T-helper 17 cell (primary cell): Measurements from ENCODE around the gene UNC119B. TPM values are rescaled to one million over a fixed set of nuclear protein-coding genes. Genes with fewer than 3 reads are reported as not detected.

Experiments
- ATAC-seq: fragments of 150-1000 bp; cut with Tn5 transposase; 2 replicates; pipeline ENCODE4 v1.10.0; 2021; ENCODE audit warnings: mild to moderate bottlenecking, moderate library complexity
- DNase-seq, 3 donors: peaks; one replicate each; pipeline versions ENCODE4 v3.0.0 to v3.0.0-alpha.2; 2020 to 2021
- H3K9me3 ChIP-seq: one replicate; pipeline ENCODE4 v1.7.0; 2013; ENCODE audit warnings: low read length, mild to moderate bottlenecking; ENCODE audit not compliant: control insufficient read depth, poor library complexity, severe bottlenecking
- H3K27ac Mint-ChIP-seq: one replicate; pipeline ENCODE4 v1.8.0; 2022; ENCODE audit warnings: mild to moderate bottlenecking, moderate library complexity, mixed read lengths
- H3K27me3 Mint-ChIP-seq: one replicate; pipeline ENCODE4 v1.8.0; 2022; ENCODE audit warnings: mixed read lengths
- H3K36me3 Mint-ChIP-seq: one replicate; pipeline ENCODE4 v1.8.0; 2022; ENCODE audit warnings: low read depth, mixed read lengths
- H3K4me1 Mint-ChIP-seq: one replicate; pipeline ENCODE4 v1.8.0; 2022; ENCODE audit warnings: mild to moderate bottlenecking, mixed read lengths
- H3K4me3 Mint-ChIP-seq: one replicate; pipeline ENCODE4 v1.8.0; 2022; ENCODE audit warnings: mild to moderate bottlenecking, moderate library complexity, mixed read lengths
- total RNA-seq, 4 donors: library from RNA in 2 of 4; stranded (reverse) in 2 of 4; gene quantifications; one replicate each; pipeline ENCODE4 v1.2.3 and lab custom pipeline; 2022 to 2026

UNC119B gene
- total RNA-seq, 2 donors from 2014 or later, result 15.2 to 16.2 TPM

- Mint-ChIP-seq H3K27ac (no peak overlapping the region), H3K27me3 (no peaks in the 10 kb centered on the region), H3K4me1 (peaks cover 23% of the 10 kb centered on the region), H3K4me3 (no peak overlapping the region), H3K36me3 (peaks cover 15% of the 10 kb centered on the region)
- no peaks in the 10 kb centered on the region for H3K9me3 ChIP-seq
- DNase-seq (no peak), ATAC-seq (no peak)
These were observed 16.4 kb upstream of the UNC119B start for GRCh38 chr12:120693848-120694247.

GRCh38 chr12:120696626-120697025, 13.6 kb upstream of the UNC119B start:
- H3K9me3 ChIP-seq, result no peaks in the 10 kb centered on the region
- Mint-ChIP-seq H3K4me1 (peaks cover 15% of the 10 kb centered on the region), H3K27ac (no peak overlapping the region), H3K4me3 (no peak overlapping the region), H3K27me3 (no peaks in the 10 kb centered on the region), H3K36me3 (peaks cover 18% of the 10 kb centered on the region)
- ATAC-seq (no peak), DNase-seq (no peak)

GRCh38 chr12:120697344-120697743, 12.9 kb upstream of the UNC119B start:
- ATAC-seq (no peak), DNase-seq (no peak)
- Mint-ChIP-seq H3K4me3 (no peak overlapping the region), H3K36me3 (peaks cover 18% of the 10 kb centered on the region), H3K4me1 (peaks cover 12% of the 10 kb centered on the region), H3K27me3 (no peaks in the 10 kb centered on the region), H3K27ac (peak overlapping the region; percentile 57)
- H3K9me3 ChIP-seq, result no peaks in the 10 kb centered on the region

GRCh38 chr12:120698665-120699064, 11.6 kb upstream of the UNC119B start:
- ATAC-seq, result no peak
- Mint-ChIP-seq H3K27me3 (no peaks in the 10 kb centered on the region), H3K4me1 (peaks cover 7% of the 10 kb centered on the region), H3K36me3 (peaks cover 15% of the 10 kb centered on the region), H3K4me3 (no peak overlapping the region), H3K27ac (no peak overlapping the region)
- H3K9me3 ChIP-seq, result no peaks in the 10 kb centered on the region
- DNase-seq, result no peak

- no peak for DNase-seq
- Mint-ChIP-seq H3K36me3 (peaks cover 12% of the 10 kb centered on the region), H3K27ac (no peak overlapping the region)
These were observed 10.7 kb upstream of the UNC119B start for GRCh38 chr12:120699553-120699952.

GRCh38 chr12:120700886-120701285, 9.4 kb upstream of the UNC119B start:
- peaks cover 7% of the 10 kb centered on the region for H3K36me3 Mint-ChIP-seq
- H3K9me3 ChIP-seq, result no peaks in the 10 kb centered on the region
- DNase-seq (no peak), ATAC-seq (no peak)
- no peaks in the 10 kb centered on the region for H3K27me3 Mint-ChIP-seq
- H3K4me1 Mint-ChIP-seq, result peaks cover 5% of the 10 kb centered on the region
- H3K27ac Mint-ChIP-seq, result no peak overlapping the region
- no peak overlapping the region for H3K4me3 Mint-ChIP-seq

More at GRCh38 chr12:120699553-120699952, 10.7 kb upstream of the UNC119B start:
- H3K9me3 ChIP-seq, result no peaks in the 10 kb centered on the region
- Mint-ChIP-seq H3K4me3 (no peak overlapping the region), H3K27me3 (no peaks in the 10 kb centered on the region), H3K4me1 (peaks cover 5% of the 10 kb centered on the region)
- ATAC-seq, result no peak

- H3K27ac Mint-ChIP-seq, result no peak overlapping the region
- H3K36me3 Mint-ChIP-seq, result peaks cover 2% of the 10 kb centered on the region
- peaks cover 5% of the 10 kb centered on the region for H3K4me1 Mint-ChIP-seq
- H3K27me3 Mint-ChIP-seq, result no peaks in the 10 kb centered on the region
- DNase-seq (no peak), ATAC-seq (no peak)
- H3K4me3 Mint-ChIP-seq, result no peak overlapping the region
- H3K9me3 ChIP-seq, result no peaks in the 10 kb centered on the region
These were observed 7.6 kb upstream of the UNC119B start for GRCh38 chr12:120702637-120703036.

- ATAC-seq, result no peak
- H3K4me1 Mint-ChIP-seq, result peaks cover 5% of the 10 kb centered on the region
- H3K36me3 Mint-ChIP-seq, result peaks cover 2% of the 10 kb centered on the region
- DNase-seq, result no peak
- H3K27ac Mint-ChIP-seq, result no peak overlapping the region
- no peaks in the 10 kb centered on the region for H3K9me3 ChIP-seq
- H3K27me3 Mint-ChIP-seq, result no peaks in the 10 kb centered on the region
- no peak overlapping the region for H3K4me3 Mint-ChIP-seq
These were observed 6.8 kb upstream of the UNC119B start for GRCh38 chr12:120703311-120703942.

- H3K36me3 Mint-ChIP-seq, result peaks cover 2% of the 10 kb centered on the region
- no peak for DNase-seq
- H3K4me3 Mint-ChIP-seq, result no peak overlapping the region
- ATAC-seq, result no peak
- H3K4me1 Mint-ChIP-seq, result peaks cover 6% of the 10 kb centered on the region
- no peak overlapping the region for H3K27ac Mint-ChIP-seq
- no peaks in the 10 kb centered on the region for H3K27me3 Mint-ChIP-seq
- no peaks in the 10 kb centered on the region for H3K9me3 ChIP-seq
These were observed 4.6 kb upstream of the UNC119B start for GRCh38 chr12:120705618-120706017.

- Mint-ChIP-seq H3K27ac (no peak overlapping the region), H3K36me3 (peaks cover 1% of the 10 kb centered on the region), H3K4me1 (peaks cover 7% of the 10 kb centered on the region), H3K27me3 (no peaks in the 10 kb centered on the region), H3K4me3 (no peak overlapping the region)
- no peaks in the 10 kb centered on the region for H3K9me3 ChIP-seq
- ATAC-seq (no peak), DNase-seq (no peak)
These were observed 4.2 kb upstream of the UNC119B start for GRCh38 chr12:120706029-120706428.

- Mint-ChIP-seq H3K4me1 (peaks cover 17% of the 10 kb centered on the region), H3K4me3 (no peak overlapping the region), H3K27ac (peak overlapping the region; percentile 85), H3K36me3 (no peaks in the 10 kb centered on the region), H3K27me3 (no peaks in the 10 kb centered on the region)
- DNase-seq, result no peak
- no peak for ATAC-seq
- no peaks in the 10 kb centered on the region for H3K9me3 ChIP-seq
These were observed 1.6 kb upstream of the UNC119B start for GRCh38 chr12:120708651-120709050.

- peak overlapping the region; percentile 90 for H3K27ac Mint-ChIP-seq
- H3K9me3 ChIP-seq, result no peaks in the 10 kb centered on the region
- no peaks in the 10 kb centered on the region for H3K27me3 Mint-ChIP-seq
- H3K4me3 Mint-ChIP-seq, result peak overlapping the region; percentile 95
- peak; percentile 38 for ATAC-seq
- peaks cover 22% of the 10 kb centered on the region for H3K4me1 Mint-ChIP-seq
- DNase-seq, result peak in 2 of 3 donors; percentile 15
- no peaks in the 10 kb centered on the region for H3K36me3 Mint-ChIP-seq
These were observed 593 bp downstream of the UNC119B start for GRCh38 chr12:120710805-120711296.

- Mint-ChIP-seq H3K27me3 (no peaks in the 10 kb centered on the region), H3K36me3 (peaks cover 2% of the 10 kb centered on the region), H3K4me3 (peak overlapping the region; percentile 95), H3K27ac (peak overlapping the region; percentile 90), H3K4me1 (peaks cover 22% of the 10 kb centered on the region)
- DNase-seq, result no peak
- ATAC-seq, result no peak
- no peaks in the 10 kb centered on the region for H3K9me3 ChIP-seq
These were observed 1.2 kb downstream of the UNC119B start for GRCh38 chr12:120711411-120711810.

- no peak overlapping the region for H3K27ac Mint-ChIP-seq
- DNase-seq, result no peak
- H3K4me1 Mint-ChIP-seq, result peaks cover 22% of the 10 kb centered on the region
- no peaks in the 10 kb centered on the region for H3K27me3 Mint-ChIP-seq
- H3K9me3 ChIP-seq, result no peaks in the 10 kb centered on the region
- no peak for ATAC-seq
- no peak overlapping the region for H3K4me3 Mint-ChIP-seq
- peaks cover 5% of the 10 kb centered on the region for H3K36me3 Mint-ChIP-seq
These were observed 2.4 kb downstream of the UNC119B start for GRCh38 chr12:120712610-120713009.
